GM12865 (cell line): ENCODE results near the gene ARL8A.

Source experiments
- DNase-seq: peaks from one replicate; pipeline ENCODE4 v3.0.0; 2010; ENCODE audit warnings: low read depth
- H3K4me3 ChIP-seq: 2 replicates; pipeline ENCODE4 v1.5.1; 2011; ENCODE audit warnings: mild to moderate bottlenecking, low read depth, low read length, control low read depth
- TF ChIP-seq, protein P1 (sequence below): IDR thresholded peaks from 2 replicates; pipeline ENCODE4 v1.5.1; 2011; ENCODE audit warnings: low read length, control low read depth, low read depth, inconsistent platforms; ENCODE audit not compliant: insufficient read depth; ENCODE audit errors: missing control alignments

ARL8A gene

DNA sequence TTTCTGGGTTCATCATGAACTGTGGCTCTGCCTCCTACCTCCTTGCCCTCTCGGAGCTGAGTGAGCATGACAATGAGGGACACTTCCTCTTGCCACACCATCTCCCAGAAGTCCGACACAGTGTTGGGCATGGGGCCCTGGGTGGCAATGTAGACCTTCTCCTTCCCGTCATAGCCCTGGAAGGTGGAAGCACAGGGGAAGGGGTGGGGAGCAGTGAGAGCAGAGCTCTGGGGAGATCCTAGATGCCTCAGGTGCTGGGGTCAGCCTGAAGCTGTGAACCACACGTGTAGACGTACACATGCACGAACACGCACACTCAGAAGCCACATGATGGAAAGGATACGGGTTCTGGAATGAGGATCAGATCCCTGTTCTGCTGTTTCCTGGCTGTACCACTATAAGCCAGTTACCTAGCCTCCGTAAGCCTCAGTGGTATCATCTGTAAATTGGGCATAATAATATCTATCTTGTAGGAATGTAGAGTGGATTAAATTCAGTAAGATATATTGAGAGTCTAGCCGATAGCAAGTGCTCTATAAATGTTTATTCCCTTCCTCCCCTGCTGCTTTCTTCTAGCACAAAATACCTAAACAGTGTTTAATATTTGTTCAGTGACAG, 9.7 kb upstream of the ARL8A start:
- DNase-seq, result no peak

DNA sequence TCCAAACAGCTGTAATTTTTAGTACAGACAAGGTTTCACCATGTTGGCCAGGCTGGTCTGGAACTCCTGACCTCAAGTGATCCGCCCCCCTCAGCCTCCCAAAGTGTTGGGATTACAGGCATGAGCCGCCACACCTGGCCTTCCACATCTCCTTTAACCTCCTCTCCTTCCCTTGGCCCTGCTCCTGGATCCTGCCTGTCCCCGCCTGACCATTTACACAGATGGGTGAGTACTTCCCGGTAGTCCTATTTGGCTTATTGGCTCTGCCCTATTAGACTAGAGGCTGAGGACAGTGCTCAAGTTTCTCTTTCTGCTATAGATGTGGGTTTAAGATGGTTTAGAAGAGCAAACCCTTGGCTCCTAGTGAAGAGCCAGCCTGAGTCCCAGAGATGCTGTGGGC, 8.7 kb upstream of the ARL8A start:
- no peak overlapping the region for H3K4me3 ChIP-seq
- no peak for DNase-seq
- TF ChIP-seq, protein P1, sequence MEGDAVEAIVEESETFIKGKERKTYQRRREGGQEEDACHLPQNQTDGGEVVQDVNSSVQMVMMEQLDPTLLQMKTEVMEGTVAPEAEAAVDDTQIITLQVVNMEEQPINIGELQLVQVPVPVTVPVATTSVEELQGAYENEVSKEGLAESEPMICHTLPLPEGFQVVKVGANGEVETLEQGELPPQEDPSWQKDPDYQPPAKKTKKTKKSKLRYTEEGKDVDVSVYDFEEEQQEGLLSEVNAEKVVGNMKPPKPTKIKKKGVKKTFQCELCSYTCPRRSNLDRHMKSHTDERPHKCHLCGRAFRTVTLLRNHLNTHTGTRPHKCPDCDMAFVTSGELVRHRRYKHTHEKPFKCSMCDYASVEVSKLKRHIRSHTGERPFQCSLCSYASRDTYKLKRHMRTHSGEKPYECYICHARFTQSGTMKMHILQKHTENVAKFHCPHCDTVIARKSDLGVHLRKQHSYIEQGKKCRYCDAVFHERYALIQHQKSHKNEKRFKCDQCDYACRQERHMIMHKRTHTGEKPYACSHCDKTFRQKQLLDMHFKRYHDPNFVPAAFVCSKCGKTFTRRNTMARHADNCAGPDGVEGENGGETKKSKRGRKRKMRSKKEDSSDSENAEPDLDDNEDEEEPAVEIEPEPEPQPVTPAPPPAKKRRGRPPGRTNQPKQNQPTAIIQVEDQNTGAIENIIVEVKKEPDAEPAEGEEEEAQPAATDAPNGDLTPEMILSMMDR, result no peak

More for the DNA sequence above, 9.7 kb upstream of the ARL8A start:
- TF ChIP-seq, protein P1, result no peak
- H3K4me3 ChIP-seq, result no peak overlapping the region

DNA sequence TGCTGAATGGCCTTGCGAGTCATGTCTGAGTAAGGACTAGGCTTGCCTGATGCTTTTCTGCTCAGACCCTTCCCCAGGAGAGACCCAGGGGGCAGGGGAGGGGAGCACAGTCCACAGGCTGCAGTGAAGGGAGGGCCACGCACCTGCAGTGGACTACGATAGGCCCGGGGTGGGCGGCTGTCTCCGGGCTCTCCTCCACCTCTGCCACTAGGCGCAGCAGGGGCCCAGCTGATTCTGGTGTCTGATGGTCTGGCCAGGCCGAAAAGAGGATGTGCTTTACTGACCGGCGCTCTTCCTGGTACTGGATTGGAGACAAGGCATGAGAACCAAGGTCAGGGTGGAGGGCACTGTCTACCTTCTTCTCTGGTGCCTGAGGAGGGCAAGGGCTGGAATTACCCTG, 7.9 kb upstream of the ARL8A start:
- no peak overlapping the region for H3K4me3 ChIP-seq
- no peak for DNase-seq
- TF ChIP-seq, protein P1, result no peak

DNA sequence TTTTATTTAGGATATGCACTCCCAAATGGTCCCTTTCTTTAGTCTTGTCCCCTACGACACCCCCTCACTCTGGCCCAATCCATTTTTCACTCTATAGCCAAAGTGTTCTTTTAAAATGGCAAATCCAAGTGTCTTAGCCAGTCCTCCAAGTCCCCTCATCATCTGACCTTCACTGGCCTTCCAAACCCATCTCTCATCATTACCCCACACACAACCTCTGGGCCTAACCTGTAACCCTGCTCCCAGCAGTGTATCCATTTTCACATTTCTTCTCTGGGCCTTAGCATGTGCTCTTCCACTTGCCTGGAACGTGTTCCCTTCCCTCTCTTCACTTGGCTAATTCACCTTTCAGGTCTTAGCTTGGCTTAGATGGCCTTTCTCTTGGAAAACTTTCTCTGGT, 6.5 kb upstream of the ARL8A start:
- TF ChIP-seq, protein P1, result no peak
- no peak overlapping the region for H3K4me3 ChIP-seq
- no peak for DNase-seq

DNA sequence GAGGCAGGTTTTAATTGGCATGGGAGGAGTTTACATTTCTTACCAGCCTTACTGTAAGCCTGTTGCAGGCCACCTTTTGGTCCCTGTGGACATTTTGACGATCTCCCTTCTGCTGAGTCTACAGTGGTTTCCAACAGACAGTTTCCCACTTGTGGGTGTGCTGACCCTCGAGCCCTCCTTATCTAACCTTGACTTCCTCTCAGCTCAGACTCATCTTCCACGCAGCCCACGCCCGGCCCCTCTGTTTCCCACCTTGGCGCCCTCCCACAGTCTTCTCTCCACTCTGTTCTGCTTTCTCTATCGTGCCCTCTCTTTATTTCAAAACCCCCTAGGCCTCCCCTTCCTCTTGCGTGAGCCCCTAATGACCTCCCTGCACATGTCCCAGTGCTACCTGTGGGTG, 6.1 kb upstream of the ARL8A start:
- no peak for DNase-seq
- TF ChIP-seq, protein P1, result no peak
- H3K4me3 ChIP-seq, result no peak overlapping the region

DNA sequence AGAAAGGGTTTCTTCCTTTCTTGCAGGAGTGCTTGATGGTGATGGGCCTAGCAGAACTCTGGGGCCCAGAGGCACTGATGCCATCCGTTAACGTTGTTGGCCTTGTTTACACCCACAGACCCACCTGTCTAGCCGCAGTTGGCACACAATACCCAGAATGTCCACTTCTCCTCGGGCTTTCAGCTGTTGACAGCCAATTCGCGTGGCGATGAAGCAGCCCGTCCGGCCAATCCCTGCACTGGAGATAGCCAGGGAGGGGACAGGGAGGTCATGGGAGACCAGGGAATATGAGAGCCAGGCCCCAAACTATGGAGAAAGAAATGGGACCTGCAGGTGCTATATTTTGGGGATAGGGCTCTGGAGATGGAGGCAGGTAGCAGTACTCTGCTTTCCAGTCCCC, 5.7 kb upstream of the ARL8A start:
- DNase-seq, result no peak
- TF ChIP-seq, protein P1, result no peak
- H3K4me3 ChIP-seq, result no peak overlapping the region

DNA sequence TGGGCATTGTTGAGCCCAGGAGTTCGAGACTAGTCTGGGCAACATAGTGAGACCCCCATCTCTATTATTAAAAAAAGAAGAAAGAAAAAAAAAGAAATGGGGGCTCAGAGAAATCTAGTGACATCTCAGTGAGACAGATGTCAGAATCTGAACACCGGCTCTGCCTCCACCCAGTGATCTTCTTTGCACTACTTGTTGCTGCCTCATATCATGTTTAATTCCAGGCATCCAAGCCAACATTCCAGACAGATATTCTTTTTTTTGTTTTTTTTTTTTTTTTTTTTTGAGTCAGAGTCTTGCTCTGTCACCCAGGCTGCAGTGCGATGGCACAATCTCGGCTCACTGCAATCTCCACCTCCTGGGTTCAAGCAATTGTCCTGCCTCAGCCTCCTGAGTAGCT, 5.0 kb upstream of the ARL8A start:
- no peak overlapping the region for H3K4me3 ChIP-seq
- no peak for DNase-seq
- TF ChIP-seq, protein P1, result no peak
